Stimulated activated CD8-positive, alpha-beta memory T cell treated with anti-CD3 and anti-CD28 coated beads, Interleukin-15, amount 100 ng/mL, for 1 hour (primary cell): Measurements from ENCODE around the gene RPS6KB1.
"Not testable (repeated sequence)": the region's sequence is repeated elsewhere in the genome, so short reads cannot be mapped to it uniquely, and the experiment has no call there.

Experiments
- DNase-seq: peaks from one replicate; pipeline ENCODE4 v3.0.0-alpha.2; 2020; ENCODE audit warnings: low read depth

Gene RPS6KB1

GRCh38 chr17:59872351-59872750 is 20.6 kb upstream of the RPS6KB1 start:
- DNase-seq, result no peak

- not testable (repeated sequence) for DNase-seq
Measured at GRCh38 chr17:59873414-59873813, 19.5 kb upstream of the RPS6KB1 start.

GRCh38 chr17:59874376-59874775 is 18.5 kb upstream of the RPS6KB1 start:
- no peak for DNase-seq

GRCh38 chr17:59876107-59876506 is 16.8 kb upstream of the RPS6KB1 start:
- DNase-seq, result no peak

GRCh38 chr17:59877965-59878364 is 15.0 kb upstream of the RPS6KB1 start:
- no peak for DNase-seq

GRCh38 chr17:59878624-59879023 is 14.3 kb upstream of the RPS6KB1 start:
- no peak for DNase-seq

- no peak for DNase-seq
Measured at GRCh38 chr17:59884861-59885260, 8.1 kb upstream of the RPS6KB1 start.

GRCh38 chr17:59888145-59888750 is 4.7 kb upstream of the RPS6KB1 start:
- no peak for DNase-seq

GRCh38 chr17:59890720-59891119 is 2.2 kb upstream of the RPS6KB1 start:
- DNase-seq, result no peak

GRCh38 chr17:59892251-59892923 is 534 bp upstream of the RPS6KB1 start:
- DNase-seq, result no peak

- no peak for DNase-seq
Measured at GRCh38 chr17:59893676-59894100, 767 bp downstream of the RPS6KB1 start.

- no peak for DNase-seq
Measured at GRCh38 chr17:59897090-59897489, 4.2 kb downstream of the RPS6KB1 start.

GRCh38 chr17:59899099-59899498 is 6.2 kb downstream of the RPS6KB1 start:
- DNase-seq, result no peak

- DNase-seq, result no peak
Measured at GRCh38 chr17:59901604-59902003, 8.7 kb downstream of the RPS6KB1 start.

- DNase-seq, result no peak
Measured at GRCh38 chr17:59903455-59903854, 10.5 kb downstream of the RPS6KB1 start.

- DNase-seq, result no peak
Measured at GRCh38 chr17:59907467-59907866, 14.5 kb downstream of the RPS6KB1 start.

GRCh38 chr17:59914274-59914854 is 21.4 kb downstream of the RPS6KB1 start:
- no peak for DNase-seq

GRCh38 chr17:59916446-59916845 is 23.5 kb downstream of the RPS6KB1 start:
- DNase-seq, result no peak

- not testable (repeated sequence) for DNase-seq
Measured at GRCh38 chr17:59920637-59921036, 27.7 kb downstream of the RPS6KB1 start.

- DNase-seq, result not testable (repeated sequence)
Measured at GRCh38 chr17:59930121-59930520, 37.2 kb downstream of the RPS6KB1 start.

- DNase-seq, result not testable (repeated sequence)
Measured at GRCh38 chr17:59930768-59931167, 37.8 kb downstream of the RPS6KB1 start.

GRCh38 chr17:59933317-59933716 is 40.4 kb downstream of the RPS6KB1 start:
- DNase-seq, result not testable (repeated sequence)

GRCh38 chr17:59940697-59941096 is 47.8 kb downstream of the RPS6KB1 start:
- DNase-seq, result not testable (repeated sequence)
